Esophagus (tissue), 2 donors: Measurements from ENCODE around the gene SMARCA2. TPM values are rescaled to one million over a fixed set of nuclear protein-coding genes. Genes with fewer than 3 reads are reported as not detected.

ENCODE experiments used
- H3K27ac ChIP-seq, 2 donors: one replicate each; pipeline ENCODE4 v1.5.1; 2013; ENCODE audit warnings: low read depth in 2 of 2, mild to moderate bottlenecking in 2 of 2, inconsistent platforms in 1 of 2, low read length in 1 of 2, moderate library complexity in 1 of 2
- H3K27me3 ChIP-seq, 2 donors: one replicate each; pipeline ENCODE4 v1.6.1; 2013; ENCODE audit warnings: low read length in 2 of 2, control low read depth in 1 of 2, mild to moderate bottlenecking in 1 of 2; ENCODE audit not compliant: insufficient read depth in 2 of 2, control insufficient read depth in 1 of 2
- H3K36me3 ChIP-seq, 2 donors: one replicate each; pipeline ENCODE4 v1.6.1; 2013; ENCODE audit warnings: low read length in 1 of 2; ENCODE audit not compliant: control insufficient read depth in 2 of 2, insufficient read depth in 2 of 2
- H3K4me1 ChIP-seq, 2 donors: one replicate each; pipeline ENCODE4 v1.6.1; 2013; ENCODE audit warnings: low read length in 1 of 2; ENCODE audit not compliant: control insufficient read depth in 2 of 2, insufficient read depth in 2 of 2
- H3K4me3 ChIP-seq, 2 donors: one replicate each; pipeline ENCODE4 v1.5.1; 2013; ENCODE audit warnings: low read length in 2 of 2, mild to moderate bottlenecking in 2 of 2, low read depth in 1 of 2, moderate library complexity in 1 of 2
- H3K9me3 ChIP-seq, 2 donors: one replicate each; pipeline ENCODE4 v1.6.1; 2013; ENCODE audit warnings: mild to moderate bottlenecking in 2 of 2, low read depth in 1 of 2, low read length in 1 of 2, moderate library complexity in 1 of 2; ENCODE audit not compliant: control insufficient read depth in 2 of 2, insufficient read depth in 1 of 2
- WGBS, 2 donors: extraction: QIAGEN DNeasy Blood & Tissue Kit; methylation state at CpG; one replicate each; pipeline ENCODE4 v1.1.7; 2013; 5-methylcytosine and 5-hydroxymethylcytosine counted together
- polyA plus RNA-seq, 2 donors: library from polyadenylated mRNA; stranded (reverse); fragments of 200-250 nt; gene quantifications; one replicate each; pipeline ENCODE4 v1.2.3, GENCODE V29; 2013
- donor health status: healthy with polysubstance abuse.
- donor health status: Bipolar disorder and iron deficiency.

SMARCA2 gene
- polyA plus RNA-seq, 2 donors: 18.6 to 28.0 TPM

DNA sequence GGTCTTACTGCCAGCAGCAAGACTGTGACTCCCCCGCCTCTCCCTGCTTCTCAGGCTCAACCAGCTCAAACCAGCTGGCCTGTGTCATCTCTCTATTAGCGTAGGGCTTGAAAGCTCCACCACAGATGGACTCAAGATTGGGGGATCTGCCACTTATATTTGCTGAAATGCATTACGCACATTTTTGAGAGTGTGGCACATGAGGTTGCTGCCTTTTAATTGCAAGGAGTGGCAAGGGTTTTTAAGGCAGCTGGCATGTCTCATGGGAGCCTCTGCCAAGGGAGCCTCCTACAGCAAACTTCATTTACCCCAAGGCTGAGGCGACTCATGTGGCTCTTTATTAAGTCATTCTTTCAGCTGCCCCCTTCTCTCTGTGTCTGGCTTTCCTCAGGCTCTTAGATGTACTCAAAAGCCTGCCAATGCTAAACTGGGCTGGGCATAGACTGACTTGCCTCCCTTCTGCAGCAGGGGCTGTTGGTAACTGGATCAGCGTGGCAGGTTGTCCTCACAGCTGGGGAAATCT, 219.3 kb downstream of the SMARCA2 start:
- no peak overlapping the region for H3K27ac ChIP-seq
- H3K27me3 ChIP-seq: no peaks in the 10 kb centered on the region
- no peaks in the 10 kb centered on the region for H3K9me3 ChIP-seq
- H3K4me1 ChIP-seq: peaks cover 2 to 11% of the 10 kb centered on the region in 2 donors
- 37 to 40% methylated on average over 5 of the region's 5 CpGs for WGBS, 2 donors
- H3K4me3 ChIP-seq: no peak overlapping the region
- H3K36me3 ChIP-seq: no peaks in the 10 kb centered on the region

DNA sequence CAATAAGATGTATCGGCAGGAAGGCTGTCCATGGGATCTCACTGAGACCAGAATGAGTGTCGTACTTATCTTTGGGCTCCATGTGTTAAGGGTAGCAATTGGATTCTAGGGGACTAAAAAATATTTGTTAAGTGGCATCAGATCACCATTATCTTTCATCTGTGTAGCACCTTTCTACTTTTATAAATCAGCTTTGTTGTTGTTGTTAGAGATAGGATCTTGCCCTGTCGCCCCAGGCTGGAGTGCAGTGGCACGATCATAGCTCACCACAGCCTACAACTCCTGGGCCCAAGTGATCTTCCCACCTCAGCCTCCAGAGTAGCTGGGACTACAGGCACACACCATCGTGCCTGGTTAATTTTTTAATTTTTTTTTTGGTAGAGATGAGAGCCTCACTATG, 220.5 kb downstream of the SMARCA2 start:
- H3K9me3 ChIP-seq: no peaks in the 10 kb centered on the region
- H3K27ac ChIP-seq: no peak overlapping the region
- H3K4me1 ChIP-seq: peaks cover 2 to 11% of the 10 kb centered on the region in 2 donors
- no peaks in the 10 kb centered on the region for H3K27me3 ChIP-seq
- H3K4me3 ChIP-seq: no peak overlapping the region
- WGBS, 2 donors: 81 to 91% methylated on average over 5 of the region's 5 CpGs
- no peaks in the 10 kb centered on the region for H3K36me3 ChIP-seq

DNA sequence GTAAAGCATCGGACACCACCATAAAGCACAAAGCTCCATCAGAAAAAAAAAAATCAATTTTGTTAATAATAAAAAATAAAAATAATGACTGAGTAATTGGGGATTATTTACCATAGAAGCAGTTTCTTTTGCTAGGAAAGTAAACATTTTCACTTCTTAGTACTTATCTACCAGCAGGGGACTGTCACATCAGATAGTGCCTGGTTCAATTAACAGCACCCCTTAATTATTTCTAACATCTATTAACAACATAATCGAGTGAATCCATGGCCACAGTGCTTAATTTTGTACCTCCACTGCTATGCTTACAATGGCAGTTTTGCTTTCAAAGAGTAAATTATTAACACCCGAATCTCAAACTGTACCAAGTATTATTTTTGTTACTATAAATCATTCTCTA, 221.7 kb downstream of the SMARCA2 start:
- Histone ChIP-seq H3K27ac (no peak overlapping the region), H3K9me3 (no peaks in the 10 kb centered on the region), H3K4me3 (no peak overlapping the region), H3K4me1 (peaks cover 2 to 15% of the 10 kb centered on the region in 2 donors), H3K27me3 (no peaks in the 10 kb centered on the region), H3K36me3 (no peaks in the 10 kb centered on the region)
- WGBS, 2 donors: 78 to 88% methylated on average over 3 of the region's 3 CpGs

DNA sequence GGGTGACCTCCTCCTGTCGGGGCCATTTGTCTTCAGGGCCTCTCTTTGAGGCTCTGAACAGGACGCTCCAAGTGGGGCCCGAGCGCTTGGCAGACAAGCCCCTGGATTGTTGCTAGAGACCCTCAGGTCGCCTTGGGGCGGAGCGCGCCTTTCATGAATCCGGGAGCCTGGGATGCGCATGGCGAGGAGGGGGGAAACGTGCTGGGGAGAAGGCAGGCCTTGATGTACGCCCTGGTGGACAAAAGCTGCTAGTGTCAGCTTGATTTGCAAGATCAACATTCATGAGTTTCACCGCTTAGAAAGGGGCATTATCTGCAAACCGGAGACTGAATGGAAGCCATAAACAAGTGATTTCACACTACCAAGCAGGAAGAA, 226.3 kb downstream of the SMARCA2 start:
- peak overlapping the region; percentile 73 to 91 for H3K27ac ChIP-seq
- H3K4me3 ChIP-seq: peak overlapping the region; percentile 34 to 56
- WGBS, 2 donors: 11 to 16% methylated on average over 15 of the region's 15 CpGs

DNA sequence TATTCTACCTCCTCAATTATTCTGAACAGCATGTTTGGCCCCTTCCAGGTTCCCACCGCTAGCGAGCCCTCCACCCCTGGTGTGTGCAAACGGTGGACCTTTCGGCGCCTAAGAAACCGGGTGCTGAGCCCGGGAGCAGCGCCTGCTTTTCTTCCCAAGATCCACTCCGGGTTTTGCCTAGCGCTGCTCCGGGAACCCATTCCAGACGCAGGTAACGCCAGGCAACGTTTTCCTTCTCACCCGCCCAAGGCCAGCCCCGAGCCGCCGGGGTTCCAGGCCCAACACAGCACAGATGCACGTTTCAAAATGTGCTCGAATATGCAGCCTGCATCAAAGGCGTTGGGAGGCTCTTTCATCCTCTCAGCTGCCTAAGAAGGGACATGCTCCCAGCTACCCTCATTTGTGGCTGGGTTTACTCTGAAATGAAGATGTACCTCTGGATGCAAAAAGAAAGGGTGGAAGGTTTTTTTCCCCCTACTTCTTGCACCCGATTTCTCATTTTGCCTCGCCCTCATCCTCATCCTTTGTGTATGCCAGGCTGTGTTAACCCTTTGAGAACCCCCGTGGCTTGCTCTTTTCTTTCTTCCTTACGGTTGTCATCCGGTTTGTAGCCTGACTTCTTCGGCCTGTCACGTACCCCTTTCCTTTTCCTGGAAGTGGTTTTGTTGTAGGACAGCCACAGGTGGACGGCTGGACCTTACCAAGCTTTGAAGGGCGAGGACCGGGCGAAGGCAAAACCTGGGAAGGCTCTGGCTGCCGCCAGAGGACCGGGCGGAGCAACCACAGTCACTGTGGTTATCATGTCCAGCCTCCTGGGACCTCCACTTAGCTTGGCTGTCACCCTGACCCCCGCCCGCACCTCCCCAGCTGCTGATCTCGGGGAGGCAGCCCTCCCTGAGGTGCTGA, 226.9 kb downstream of the SMARCA2 start:
- Histone ChIP-seq H3K27me3 (no peaks in the 10 kb centered on the region), H3K4me1 (peaks cover 0 to 13% of the 10 kb centered on the region in 2 donors), H3K27ac (peak overlapping the region; percentile 91 to 96), H3K9me3 (peaks cover 0 to 3% of the 10 kb centered on the region in 2 donors), H3K36me3 (no peaks in the 10 kb centered on the region), H3K4me3 (peak overlapping the region; percentile 54 to 56)
- WGBS, 2 donors: 1 to 3% methylated on average over 38 of the region's 38 CpGs

More for the DNA sequence above, 226.3 kb downstream of the SMARCA2 start:
- no peaks in the 10 kb centered on the region for H3K36me3 ChIP-seq
- peaks cover 0 to 13% of the 10 kb centered on the region in 2 donors for H3K4me1 ChIP-seq
- peaks cover 0 to 3% of the 10 kb centered on the region in 2 donors for H3K9me3 ChIP-seq
- H3K27me3 ChIP-seq: no peaks in the 10 kb centered on the region

DNA sequence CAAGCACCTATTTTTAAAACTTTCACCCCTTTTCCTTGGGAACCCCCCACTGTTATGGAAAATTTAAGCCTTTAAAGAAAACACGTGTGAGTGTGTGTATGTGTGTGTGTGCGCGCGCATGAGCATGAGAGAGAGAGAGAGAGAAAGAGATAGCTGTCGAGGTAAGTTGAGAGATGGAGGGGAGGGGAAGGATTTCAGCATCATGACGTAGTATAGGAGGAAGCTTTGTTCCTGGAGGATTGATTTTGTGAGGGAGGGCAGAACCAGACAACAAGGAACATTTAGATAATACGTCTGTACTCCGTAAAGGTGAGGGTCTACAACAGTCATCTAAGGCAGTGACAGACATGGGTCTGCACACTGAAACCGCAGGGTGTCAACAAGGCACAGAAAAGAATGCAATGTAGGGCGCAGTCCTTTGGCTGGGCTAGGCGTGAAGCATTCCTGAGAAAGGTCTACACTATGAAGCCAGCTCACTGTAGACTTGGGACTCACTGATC, 227.7 kb downstream of the SMARCA2 start:
- peak overlapping the region; percentile 9 to 96 for H3K27ac ChIP-seq
- 27 to 37% methylated on average over 11 of the region's 11 CpGs for WGBS, 2 donors

More for the DNA sequence above, 227.7 kb downstream of the SMARCA2 start:
- Histone ChIP-seq H3K27me3 (no peaks in the 10 kb centered on the region), H3K9me3 (peaks cover 0 to 3% of the 10 kb centered on the region in 2 donors), H3K4me1 (peaks cover 0 to 13% of the 10 kb centered on the region in 2 donors), H3K4me3 (peak overlapping the region in 1 of 2 donors; percentile 56), H3K36me3 (no peaks in the 10 kb centered on the region)
